Fibroblast of peridontal ligament (primary cell): ENCODE measurements around the gene MYOCD.

Source experiments
- DNase-seq: peaks from one replicate; pipeline ENCODE4 v3.0.0-alpha.2; 2010; ENCODE audit errors: extremely low read depth

Gene MYOCD

DNA sequence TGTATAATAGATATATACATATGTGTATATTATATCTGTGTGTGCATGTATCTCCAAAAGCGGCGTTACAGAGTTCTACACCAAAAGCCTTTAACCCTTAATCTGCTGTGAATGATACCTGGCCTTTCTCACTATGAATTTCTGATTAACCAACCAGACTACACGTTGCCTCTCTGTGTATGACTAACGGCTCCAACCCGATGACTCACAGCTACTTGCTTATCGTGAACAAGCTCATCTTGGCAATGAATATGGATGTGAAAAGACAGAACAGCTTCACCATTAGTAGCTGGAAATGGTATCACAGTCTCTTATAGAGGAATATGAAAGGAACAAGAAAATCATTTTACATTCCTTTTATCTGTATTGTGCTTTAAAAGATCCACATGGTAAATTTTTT, 99.9 kb downstream of the MYOCD start:
- peak; percentile 55 for DNase-seq

DNA sequence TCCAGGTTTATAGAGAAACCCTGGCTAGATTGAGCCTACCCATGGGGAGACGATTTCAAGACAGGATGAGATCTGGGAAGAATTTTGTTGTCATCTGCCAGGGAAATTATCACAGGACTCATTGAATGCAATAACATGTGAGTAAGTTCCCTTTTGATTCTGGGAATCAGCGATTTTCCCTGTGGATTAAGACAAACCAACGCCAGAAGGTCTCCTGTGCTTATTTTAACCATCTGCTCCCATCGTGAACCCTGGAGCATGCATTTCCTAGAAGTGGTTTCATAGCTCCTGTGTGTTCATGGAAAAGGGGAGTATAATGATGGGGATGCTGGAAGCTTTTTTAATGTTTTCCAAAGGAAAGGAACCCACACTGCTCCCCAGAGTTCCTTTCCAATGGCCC, 102.6 kb downstream of the MYOCD start:
- no peak for DNase-seq

DNA sequence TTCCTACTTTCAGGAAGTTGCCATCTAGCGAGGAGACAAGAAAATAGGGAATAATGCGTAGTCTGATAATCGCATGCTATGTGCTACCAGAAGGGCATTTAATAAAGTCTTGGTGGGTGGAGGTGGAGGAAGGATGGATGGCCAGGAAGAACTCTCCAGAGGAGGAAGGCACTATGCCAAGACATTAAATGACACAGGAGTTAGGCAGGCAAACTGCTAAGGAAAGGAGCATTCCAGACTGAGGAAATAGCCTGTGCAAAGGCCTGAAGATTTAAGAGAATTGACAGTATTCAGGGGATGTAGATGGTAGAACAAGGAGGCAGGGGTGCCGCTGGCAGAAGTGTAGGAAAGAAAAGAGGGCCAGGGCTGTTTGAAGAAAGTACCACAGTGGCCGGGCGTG, 104.3 kb downstream of the MYOCD start:
- no peak for DNase-seq

DNA sequence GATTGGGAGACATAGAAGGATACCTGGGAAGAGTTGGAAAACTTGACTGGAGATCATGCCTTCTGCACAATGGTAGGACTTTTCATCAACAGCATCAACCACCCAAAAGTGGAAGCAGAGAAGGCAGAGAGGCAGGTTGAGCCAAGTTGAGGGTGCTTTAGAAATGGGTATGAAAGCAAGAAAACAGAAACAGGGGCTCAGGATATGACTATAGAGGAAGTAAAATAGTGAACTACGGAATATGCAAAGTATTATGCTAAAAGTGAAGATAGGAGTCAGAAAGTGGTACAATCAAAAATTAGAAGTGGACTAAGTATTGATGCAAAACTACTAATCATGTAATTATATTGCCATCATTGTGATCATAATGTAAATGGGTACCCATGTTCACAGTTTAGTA, 107.5 kb downstream of the MYOCD start:
- DNase-seq, result no peak

DNA sequence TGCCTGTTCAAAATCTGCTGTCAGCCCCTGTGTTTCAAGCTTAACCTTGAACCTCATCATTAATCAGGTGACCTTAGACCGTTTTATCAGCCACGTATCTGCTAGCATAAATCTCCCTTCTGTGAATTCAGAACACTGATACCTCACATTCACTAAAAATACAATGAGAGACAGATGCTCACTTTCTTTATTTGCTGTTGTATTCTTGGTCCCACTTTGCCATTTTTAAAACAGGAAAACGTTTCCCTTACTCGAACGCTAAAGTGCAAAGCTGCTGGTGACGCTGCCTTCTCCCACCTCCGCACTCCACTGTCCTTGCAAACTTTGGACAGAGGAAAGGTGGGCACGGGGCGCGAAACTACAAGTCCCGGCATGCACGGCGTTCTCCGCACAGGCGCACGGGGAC, 123.4 kb downstream of the MYOCD start:
- DNase-seq, result no peak

DNA sequence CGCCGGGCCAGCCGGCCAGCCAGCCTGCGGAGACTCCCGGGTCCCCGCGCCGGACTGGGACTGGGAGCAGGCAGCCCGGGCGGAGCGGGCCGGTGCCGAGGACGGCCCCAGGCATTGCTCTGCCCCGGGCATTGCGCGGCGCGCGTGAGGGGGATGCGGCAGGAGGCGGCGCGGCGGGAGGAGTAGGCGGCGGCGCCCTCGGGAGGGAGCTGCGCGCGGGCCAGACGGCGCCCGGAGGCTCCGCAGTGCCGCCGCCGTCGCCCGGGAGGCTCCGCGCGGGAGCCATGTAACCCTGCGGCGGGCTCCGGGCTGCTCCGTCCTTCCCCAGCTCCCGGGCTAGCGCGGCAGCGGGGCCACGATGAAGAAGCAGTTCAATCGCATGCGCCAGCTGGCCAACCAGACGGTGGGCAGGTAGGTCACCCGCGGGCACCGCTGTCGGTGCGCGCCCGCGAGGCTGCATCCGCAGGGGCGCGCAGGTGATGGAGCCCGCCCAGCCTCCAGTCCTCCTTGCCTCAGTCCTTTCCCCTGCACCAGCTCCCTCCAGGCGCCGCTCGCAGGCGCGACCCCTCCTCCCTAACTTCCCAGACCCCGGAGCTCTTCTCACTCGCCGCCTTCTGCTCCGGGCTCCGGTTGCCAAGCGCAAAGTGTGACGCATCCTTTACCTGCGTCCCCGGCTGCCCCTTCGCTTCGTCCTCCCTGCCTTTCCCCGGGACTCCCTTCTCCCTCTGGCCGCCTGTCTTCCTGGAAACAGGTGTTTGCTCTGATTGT, 124.0 kb downstream of the MYOCD start, which contains the start of gene ARHGAP44:
ARHGAP44 (plus strand) TSS at position 18 of the 768 bp plus-strand sequence; CDS start at position 359, 341 bp downstream.
- peak; percentile 31 for DNase-seq

DNA sequence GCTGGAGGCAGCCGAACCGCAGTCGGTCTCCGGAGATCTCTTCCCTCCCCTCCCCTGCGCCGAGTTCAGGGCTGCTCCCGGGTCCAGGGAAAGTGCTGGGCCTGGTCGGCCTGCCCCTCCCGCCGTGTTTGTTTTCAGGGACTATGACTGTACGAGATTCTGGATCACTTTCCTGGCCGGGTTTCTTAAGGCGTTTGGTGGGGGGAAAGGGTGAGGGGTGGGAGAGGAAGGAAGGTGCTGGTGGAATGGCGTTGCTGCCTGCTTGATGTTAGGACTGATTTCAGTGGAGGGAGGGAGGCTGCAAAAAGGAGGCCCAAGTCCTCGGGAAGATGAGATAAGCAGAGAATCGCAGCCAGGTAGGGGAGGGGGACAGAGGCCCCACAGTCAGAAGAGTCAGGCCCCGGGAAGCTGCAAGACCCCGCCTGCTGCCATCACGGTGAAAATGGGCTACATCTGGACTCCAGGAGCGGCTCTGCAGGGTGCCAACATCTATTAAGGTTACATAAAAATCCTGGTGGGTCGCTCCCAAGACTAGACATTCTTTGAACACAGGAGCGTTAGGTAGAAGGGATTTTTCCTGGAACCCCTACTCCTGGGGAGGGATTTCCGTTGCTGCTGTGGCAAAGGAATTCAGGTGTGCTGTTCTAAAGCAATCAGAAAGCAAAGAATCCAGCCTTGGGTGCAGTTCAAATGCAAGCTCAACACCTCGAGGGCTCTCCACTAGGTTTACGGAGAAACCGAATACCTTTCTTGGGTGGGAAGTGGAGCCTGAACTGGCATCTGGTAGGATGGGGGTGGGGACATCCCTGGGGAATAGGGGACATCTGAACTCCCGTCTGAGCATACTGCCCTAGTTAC, 124.8 kb downstream of the MYOCD start:
- no peak for DNase-seq

DNA sequence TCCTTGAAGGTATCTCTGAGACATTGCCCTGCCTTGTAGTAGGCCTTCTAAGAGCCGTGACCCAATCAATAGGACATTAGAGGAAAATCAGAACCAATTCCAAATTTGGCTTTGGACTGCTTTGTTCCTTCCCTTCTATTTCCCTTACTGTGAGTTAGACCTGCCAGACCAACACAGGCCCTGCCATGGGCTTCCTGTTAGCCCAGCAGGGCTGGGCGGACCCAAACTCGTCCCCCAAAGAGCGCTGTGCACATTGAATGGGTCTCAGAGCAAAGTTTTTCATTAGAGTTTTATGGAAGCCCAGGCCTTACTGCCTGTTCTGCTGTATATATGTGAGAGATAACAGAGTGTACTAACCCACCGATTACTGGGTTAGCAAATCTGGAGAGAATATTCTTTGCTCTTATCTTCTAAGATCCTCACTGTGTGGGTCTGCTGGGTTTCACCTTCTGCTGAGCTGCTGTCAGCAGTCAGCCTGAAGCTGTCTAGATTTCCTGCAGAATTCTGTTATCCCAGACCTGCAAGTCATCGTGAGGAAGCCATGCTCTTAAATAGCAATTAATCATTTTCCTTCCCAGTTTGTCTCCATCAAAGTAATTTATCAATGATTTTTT, 129.3 kb downstream of the MYOCD start:
- no peak for DNase-seq

DNA sequence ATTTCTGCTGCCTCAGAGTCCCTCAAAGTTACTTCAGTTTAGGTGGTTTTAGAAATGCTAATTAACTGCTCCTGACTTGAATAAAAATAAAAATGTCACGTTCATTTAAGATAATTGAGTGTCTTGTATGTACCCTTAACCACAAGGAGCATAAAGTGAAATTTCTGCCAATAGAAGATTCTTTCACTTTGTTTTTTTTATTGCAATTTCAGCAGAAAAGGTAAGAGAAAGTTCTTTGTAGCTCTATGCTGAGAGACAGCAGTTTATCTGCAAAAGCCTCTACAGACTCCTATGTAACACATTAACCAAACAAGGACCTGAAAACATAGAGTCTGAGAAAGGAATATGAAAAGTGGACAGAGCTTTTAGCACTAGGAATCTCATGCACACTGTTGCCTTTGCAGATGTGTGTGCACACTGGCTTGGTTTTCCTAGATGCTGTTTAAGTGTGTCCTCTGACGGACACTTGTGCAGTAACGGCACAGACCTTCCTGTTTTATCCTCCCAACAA, 135.2 kb downstream of the MYOCD start:
- DNase-seq, result no peak

DNA sequence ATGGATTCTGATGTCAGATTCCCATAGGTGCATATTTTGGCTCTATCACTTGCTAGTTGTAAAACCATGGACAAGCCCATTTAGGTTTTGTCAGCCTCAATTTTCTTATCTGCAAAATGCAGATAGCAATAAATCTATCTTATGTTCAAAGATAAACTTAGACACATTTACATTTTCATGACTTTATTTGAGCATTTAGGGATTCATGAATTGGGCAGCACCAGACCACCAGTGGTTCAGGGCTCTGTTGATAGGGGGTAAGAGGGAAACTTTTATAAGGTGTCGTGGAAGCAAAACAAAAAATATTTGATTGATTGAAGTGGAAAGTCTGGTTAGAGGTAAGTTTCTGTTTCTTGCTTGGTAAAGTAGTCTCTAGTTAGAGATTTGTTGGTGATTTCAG, 140.9 kb downstream of the MYOCD start:
- no peak for DNase-seq

DNA sequence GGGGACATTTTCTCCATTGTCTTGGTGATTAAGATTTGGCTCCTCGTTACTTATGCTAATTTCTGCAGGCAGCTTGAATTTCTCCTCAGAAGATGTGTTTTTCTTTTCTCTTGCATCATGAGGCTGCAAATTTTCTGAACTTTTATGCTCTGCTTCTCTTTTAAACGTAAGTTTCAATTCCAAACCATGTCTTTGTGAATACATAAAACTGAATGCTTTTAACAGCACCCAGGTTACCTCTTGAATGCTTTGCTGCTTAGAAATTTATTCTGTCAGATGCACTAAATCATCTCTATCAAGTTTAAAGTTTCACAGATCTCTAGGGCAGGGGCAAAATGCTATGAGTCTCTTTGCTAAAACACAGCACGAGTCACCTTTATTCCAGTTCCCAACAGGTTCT, 143.0 kb downstream of the MYOCD start:
- no peak for DNase-seq

DNA sequence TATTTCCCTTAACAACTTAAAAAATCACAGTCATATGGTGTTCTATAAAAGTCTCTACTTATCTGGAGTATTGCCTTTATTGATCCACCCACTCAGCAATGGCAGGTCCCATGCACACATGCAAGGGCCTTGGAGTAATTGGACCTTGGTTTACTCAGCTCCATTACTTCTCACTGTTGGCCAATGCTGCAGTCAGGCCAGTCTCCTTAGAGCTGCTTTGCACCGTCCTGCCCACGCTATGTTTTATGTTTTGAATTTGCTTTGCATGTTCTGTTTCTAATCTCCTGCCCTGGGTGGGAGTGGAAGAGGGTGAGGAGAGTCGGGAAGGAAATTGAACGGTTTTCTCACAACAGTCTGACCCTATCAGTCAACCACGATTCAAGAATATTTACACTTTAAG, 147.2 kb downstream of the MYOCD start:
- no peak for DNase-seq

DNA sequence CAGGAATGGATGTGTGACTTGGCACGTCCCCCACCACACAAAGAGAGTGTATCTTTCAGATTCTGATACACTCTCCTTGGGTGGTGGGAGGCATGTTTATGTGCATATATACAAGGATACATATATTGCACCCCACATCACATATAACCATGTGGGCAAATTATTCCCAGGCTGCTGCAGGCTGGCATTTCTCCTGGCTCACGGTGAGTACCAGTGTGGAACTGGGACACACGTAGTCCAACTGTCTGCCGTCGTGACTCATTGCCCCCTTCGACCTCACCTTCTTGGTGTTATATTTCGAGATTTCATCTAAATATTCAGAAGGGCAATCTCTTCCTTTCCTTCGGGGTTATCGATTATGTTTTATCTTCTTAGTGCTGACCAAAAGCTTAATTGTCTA, 148.0 kb downstream of the MYOCD start:
- DNase-seq, result no peak

DNA sequence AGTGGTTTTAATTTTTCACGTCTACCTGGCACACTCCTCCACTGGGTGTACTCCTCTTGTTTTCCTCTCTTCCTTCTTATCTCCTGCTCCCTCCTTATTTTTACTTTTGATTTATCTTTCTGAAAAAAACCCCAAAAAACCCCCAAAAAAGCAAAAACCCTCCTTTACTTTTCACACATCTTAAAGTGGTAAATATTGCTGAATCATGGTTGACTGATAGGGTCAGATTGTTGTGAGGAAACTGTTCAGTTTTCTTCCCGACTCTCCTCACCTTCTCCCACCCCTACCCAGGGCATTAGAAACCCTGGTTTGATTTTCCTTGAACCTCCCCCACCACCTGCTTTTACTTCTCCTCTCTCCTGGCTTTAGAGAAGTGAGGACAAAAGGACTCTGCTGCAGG, 149.0 kb downstream of the MYOCD start:
- no peak for DNase-seq

DNA sequence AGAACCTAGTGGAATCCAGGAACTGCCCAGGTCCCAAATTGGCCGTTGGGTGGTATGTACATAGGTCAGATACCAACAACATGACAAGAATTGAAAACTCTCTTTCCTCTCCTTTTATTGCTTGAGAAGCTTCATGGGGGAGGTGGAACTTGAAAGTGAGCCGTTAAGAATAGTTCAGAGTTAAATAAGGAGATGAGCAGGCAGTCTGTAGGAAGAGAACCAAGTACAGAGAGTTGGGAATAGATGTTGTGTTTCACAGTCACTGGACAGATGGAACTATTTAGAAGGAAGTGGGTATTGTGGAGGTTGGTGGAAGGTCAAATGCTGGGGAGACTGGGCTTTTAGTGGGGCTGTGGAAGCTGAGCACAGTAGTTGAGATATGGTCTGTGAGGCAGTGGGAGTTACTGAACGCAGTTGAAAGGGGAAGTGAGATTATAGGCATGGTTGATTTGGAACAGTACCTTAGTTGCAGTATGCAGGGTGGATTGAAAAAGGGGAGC, 150.0 kb downstream of the MYOCD start:
- no peak for DNase-seq
